A549 (cell line): ENCODE results near the gene PSD2. TPM values are rescaled to one million over a fixed set of nuclear protein-coding genes. Genes with fewer than 3 reads are reported as not detected.

Experiments
- ATAC-seq, 2 experiments: fragments of 200-7000 bp in 1 of 2; fragments of >200 bp in 1 of 2; cut with Nextera tagmentation in 1 of 2; cut with Tn5 transposase in 1 of 2; 3 replicates each; pipeline versions ENCODE4 v1.8.0 to v1.9.1; 2018 to 2020; ENCODE audit warnings: mild to moderate bottlenecking in 1 of 2, moderate library complexity in 1 of 2
- CTCF ChIA-PET: fragments of 300-600 bp; sonication (Branson Sonifier 250); formaldehyde crosslinking; extraction: SDS; loops from one replicate; lab custom pipeline; 2021; ENCODE audit warnings: antibody characterized with exemption, inconsistent platforms; lab: Yijun Ruan, JAX
- POLR2A ChIA-PET: fragments of 350-600 bp; formaldehyde crosslinking; extraction: SDS; loops from one replicate; lab custom pipeline; 2021; ENCODE audit warnings: antibody characterized with exemption, inconsistent platforms; lab: Yijun Ruan, JAX
- DNase-seq, 2 experiments: peaks; one replicate each; pipeline versions ENCODE4 v3.0.0 to v3.0.0-alpha.2; 2011 to 2016; ENCODE audit warnings: low read depth in 1 of 2, low spot score in 1 of 2
- FAIRE-seq: peaks from 2 replicates; lab custom pipeline; 2011; peaks lifted over from hg19 to GRCh38; lab: Jason Lieb, UNC
- H3K27ac ChIP-seq, 2 experiments: fragments of >200 bp; sonication (Bioruptor Twin); formaldehyde crosslinking; 3 replicates each; pipeline ENCODE4 v1.5.1; 2016 to 2017
- H3K4me1 ChIP-seq: fragments of >200 bp; sonication (Bioruptor Twin); formaldehyde crosslinking; 3 replicates; pipeline ENCODE4 v1.6.1; 2016
- H3K4me2 ChIP-seq: fragments of >200 bp; sonication (Bioruptor Twin); formaldehyde crosslinking; 3 replicates; pipeline ENCODE4 v1.6.1; 2016
- H3K4me3 ChIP-seq: fragments of >200 bp; sonication (Bioruptor Twin); formaldehyde crosslinking; 3 replicates; pipeline ENCODE4 v1.5.1; 2016
- H3K9me3 ChIP-seq: fragments of >200 bp; sonication (Bioruptor Twin); formaldehyde crosslinking; 3 replicates; pipeline ENCODE4 v1.6.1; 2016
- BCL3 ChIP-seq: fragments of >200 bp; sonication (Bioruptor Twin); formaldehyde crosslinking; IDR thresholded peaks from 3 replicates; pipeline ENCODE4 v1.6.1; 2016
- CBX8 ChIP-seq: fragments of 200-600 bp; sonication (generic); IDR thresholded peaks from 2 replicates; pipeline ENCODE4 v1.6.1; 2016
- CTCF ChIP-seq: fragments of >200 bp; sonication (Bioruptor Twin); formaldehyde crosslinking; IDR thresholded peaks from 3 replicates; pipeline ENCODE4 v1.5.1; 2016
- E2F6 ChIP-seq: IDR thresholded peaks from 2 replicates; pipeline ENCODE4 v1.6.1; 2012; ENCODE audit warnings: low read depth, borderline replicate concordance
- EHF ChIP-seq: fragments of 250-450 bp; sonication (Bioruptor Pico); IDR thresholded peaks from 2 replicates; pipeline ENCODE4 v1.5.0; 2020; ENCODE audit warnings: mild to moderate bottlenecking
- ELK1 ChIP-seq: fragments of 150-350 bp; IDR thresholded peaks from 2 replicates; pipeline ENCODE4 v1.6.1; 2014; ENCODE audit warnings: low read depth, mild to moderate bottlenecking, low read length
- EP300 ChIP-seq, 2 experiments: fragments of >200 bp; sonication (Bioruptor Twin); formaldehyde crosslinking; IDR thresholded peaks; 2 replicates in 1 of 2; 3 replicates in 1 of 2; pipeline ENCODE4 v1.6.1; 2016 to 2017
- ESRRA ChIP-seq: fragments of 150-350 bp; IDR thresholded peaks from 2 replicates; pipeline ENCODE4 v1.6.1; 2014; ENCODE audit warnings: mild to moderate bottlenecking, low read length, borderline replicate concordance
- FOSB ChIP-seq: fragments of 250-450 bp; sonication (Bioruptor Pico); IDR thresholded peaks from 2 replicates; pipeline ENCODE4 v1.5.0; 2020; ENCODE audit warnings: mild to moderate bottlenecking, moderate library complexity
- FOXS1 ChIP-seq: fragments of 250-450 bp; sonication (Bioruptor Pico); IDR thresholded peaks from 2 replicates; pipeline ENCODE4 v1.5.0; 2020; ENCODE audit warnings: mild to moderate bottlenecking, moderate library complexity
- HES2 ChIP-seq: fragments of >200 bp; sonication (Bioruptor Twin); formaldehyde crosslinking; IDR thresholded peaks from 2 replicates; pipeline ENCODE4 v1.6.1; 2016
- HEYL ChIP-seq: fragments of 250-450 bp; sonication (Bioruptor Pico); IDR thresholded peaks from 2 replicates; pipeline ENCODE4 v1.8.0; 2021; ENCODE audit warnings: mild to moderate bottlenecking, moderate library complexity
- JUNB ChIP-seq: fragments of >200 bp; sonication (Bioruptor Twin); formaldehyde crosslinking; IDR thresholded peaks from 2 replicates; pipeline ENCODE4 v1.6.1; 2016
- MAFK ChIP-seq: fragments of 450-650 bp; IDR thresholded peaks from 2 replicates; pipeline ENCODE4 v1.6.1; 2014; ENCODE audit not compliant: partially characterized antibody
- MAX ChIP-seq: IDR thresholded peaks from 2 replicates; pipeline ENCODE4 v1.6.1; 2012
- NFE2L2 ChIP-seq: fragments of 150-350 bp; conservative IDR thresholded peaks from 2 replicates; pipeline ENCODE4 v1.6.1; 2014; ENCODE audit warnings: low read length
- NR3C1 ChIP-seq: fragments of >200 bp; sonication (Bioruptor Twin); formaldehyde crosslinking; IDR thresholded peaks from 3 replicates; pipeline ENCODE4 v1.6.1; 2017
- POLR2AphosphoS2 ChIP-seq: conservative IDR thresholded peaks from 2 replicates; pipeline ENCODE4 v1.6.1; 2012; ENCODE audit warnings: low read length, improper control_type of control experiment, inconsistent platforms
- RAD21 ChIP-seq, 2 experiments: fragments of >200 bp in 1 of 2; sonication (Bioruptor Twin) in 1 of 2; formaldehyde crosslinking in 1 of 2; IDR thresholded peaks in 1 of 2; conservative IDR thresholded peaks in 1 of 2; 2 replicates in 1 of 2; 3 replicates in 1 of 2; pipeline ENCODE4 v1.6.1; 2012 to 2018; ENCODE audit warnings: inconsistent platforms in 1 of 2
- RARB ChIP-seq: fragments of 250-450 bp; sonication (Bioruptor Pico); IDR thresholded peaks from 2 replicates; pipeline ENCODE4 v1.8.0; 2021; ENCODE audit warnings: mild to moderate bottlenecking, moderate library complexity
- SMC3 ChIP-seq: fragments of >200 bp; sonication (Bioruptor Twin); formaldehyde crosslinking; IDR thresholded peaks from 3 replicates; pipeline ENCODE4 v1.6.1; 2018; ENCODE audit warnings: inconsistent platforms
- SREBF2 ChIP-seq: fragments of 450-650 bp; IDR thresholded peaks from 2 replicates; pipeline ENCODE4 v1.6.1; 2014; ENCODE audit warnings: mild to moderate bottlenecking, moderate library complexity
- USF2 ChIP-seq: fragments of 450-650 bp; IDR thresholded peaks from 2 replicates; pipeline ENCODE4 v1.6.1; 2014; ENCODE audit warnings: antibody characterized with exemption
- ZC3H11A ChIP-seq: fragments of 450-650 bp; IDR thresholded peaks from 2 replicates; pipeline ENCODE4 v1.6.1; 2014; ENCODE audit warnings: antibody characterized with exemption, mild to moderate bottlenecking
- ZSCAN20 ChIP-seq: fragments of 250-450 bp; sonication (Bioruptor Pico); IDR thresholded peaks from 2 replicates; pipeline ENCODE4 v1.8.0; 2022; ENCODE audit warnings: mild to moderate bottlenecking, moderate library complexity
- WGBS: methylation state at CpG from one replicate; pipeline ENCODE4 v1.1.6; 2017; ENCODE audit errors: missing lambda C conversion rate; 5-methylcytosine and 5-hydroxymethylcytosine counted together
- polyA plus RNA-seq, 4 experiments: library from polyadenylated mRNA; depleted of rRNA in 3 of 4; stranded (reverse); fragments of >200 nt; fragmentation: RNase III in 1 of 4; extraction: RNeasy Plus Mini Kit Qiagen cat#74134 plus additional on column Dnase treatment in 1 of 4; gene quantifications; 2 replicates in 3 of 4; 3 replicates in 1 of 4; pipeline ENCODE4 v1.2.3, GENCODE V29; 2011 to 2017

Gene PSD2
- polyA plus RNA-seq, 2 of the 4 experiments (the other 2 are of a cell fraction): 0.05 TPM; not detected in 1

GRCh38 chr5:139814191-139814601 is 18.6 kb downstream of the PSD2 start:
- H3K4me3 ChIP-seq: no peak overlapping the region
- ATAC-seq (no peak), DNase-seq (no peak), FAIRE-seq (no peak)
- no peak overlapping the region for H3K27ac ChIP-seq
- ChIA-PET POLR2A (no interaction called here), CTCF (interaction anchor here (0.7 to 1.6 kb wide), 5 partner anchors 11 to 322 kb away, joined by 3 to 5 read pairs (median 4); no protein-coding TSS in a partner anchor)
- WGBS: 59% methylated on average over 7 of the region's 14 CpGs
- H3K4me1 ChIP-seq: no peaks in the 10 kb centered on the region
- TF ChIP-seq FOXS1 (CRISPR knock-in tag): no peak
- TF ChIP-seq HEYL (CRISPR knock-in tag): no peak
- TF ChIP-seq USF2: no peak
- no peak for TF ChIP-seq ELK1
- no peak for TF ChIP-seq ZC3H11A
- TF ChIP-seq ESRRA: no peak
- TF ChIP-seq JUNB: no peak
- no peak for TF ChIP-seq NR3C1
- TF ChIP-seq E2F6: no peak
- no peak for TF ChIP-seq EP300 (IDR thresholded peaks at IDR 0.05)
- TF ChIP-seq ZSCAN20 (CRISPR knock-in tag): no peak
- no peak for TF ChIP-seq RAD21 (conservative IDR thresholded peaks at IDR 0.05 in 1 of 2, IDR thresholded peaks at IDR 0.05 in 1 of 2)
- no peak overlapping the region for H3K4me2 ChIP-seq
- peaks cover 10% of the 10 kb centered on the region; the same call in 2 of the 3 replicates for H3K9me3 ChIP-seq

GRCh38 chr5:139814704-139815280 is 19.2 kb downstream of the PSD2 start:
- Histone ChIP-seq H3K4me2 (no peak overlapping the region), H3K9me3 (peaks cover 10% of the 10 kb centered on the region; the same call in 2 of the 3 replicates), H3K4me1 (no peaks in the 10 kb centered on the region), H3K4me3 (no peak overlapping the region), H3K27ac (no peak overlapping the region)
- TF ChIP-seq CBX8 (no peak), RARB (CRISPR knock-in tag) (no peak), SMC3 (no peak), ZSCAN20 (CRISPR knock-in tag) (no peak), BCL3 (no peak), MAX (no peak), CTCF (no peak), MAFK (no peak), FOSB (CRISPR knock-in tag) (no peak), SREBF2 (no peak), EHF (no peak), ESRRA (no peak), HES2 (no peak), NFE2L2 (no peak), POLR2AphosphoS2 (no peak)
- 63% methylated on average over 11 of the region's 11 CpGs for WGBS
- POLR2A ChIA-PET: no interaction called here
- FAIRE-seq: no peak
- CTCF ChIA-PET: interaction anchor here (0.7 to 1.6 kb wide), 4 partner anchors 10 to 322 kb away, joined by 3 to 5 read pairs (median 4); no protein-coding TSS in a partner anchor
- no peak for DNase-seq
- ATAC-seq: no peak
